C4-2B (cell line): ENCODE results near the gene SUV39H2.
"Not testable (repeated sequence)": the region's sequence is repeated elsewhere in the genome, so short reads cannot be mapped to it uniquely, and the experiment has no call there.

Experiments used
- H3K27ac ChIP-seq: fragments of 450-650 bp; 2 replicates; pipeline ENCODE4 v1.5.1; 2017
- CTCF ChIP-seq: fragments of 450-650 bp; conservative IDR thresholded peaks from 2 replicates; pipeline ENCODE4 v1.5.1; 2017; ENCODE audit warnings: mild to moderate bottlenecking
- ZFX ChIP-seq: fragments of 450-650 bp; IDR thresholded peaks from 2 replicates; pipeline ENCODE4 v1.6.1; 2017

Gene SUV39H2

GRCh38 chr10:14859043-14859442, 19.6 kb upstream of the SUV39H2 start:
- TF ChIP-seq CTCF (no peak), ZFX (no peak)
- peak overlapping the region; percentile 50 for H3K27ac ChIP-seq

- no peak for TF ChIP-seq CTCF
- TF ChIP-seq ZFX, result no peak
- no peak overlapping the region for H3K27ac ChIP-seq
Observed at GRCh38 chr10:14859775-14860174, 18.9 kb upstream of the SUV39H2 start.

GRCh38 chr10:14860791-14861190, 17.9 kb upstream of the SUV39H2 start:
- no peak for TF ChIP-seq ZFX
- no peak for TF ChIP-seq CTCF
- peak overlapping the region; percentile 84 for H3K27ac ChIP-seq

- H3K27ac ChIP-seq, result not testable (repeated sequence)
Observed at GRCh38 chr10:14864466-14864865, 14.2 kb upstream of the SUV39H2 start.

- not testable (repeated sequence) for H3K27ac ChIP-seq
Observed at GRCh38 chr10:14864871-14865270, 13.8 kb upstream of the SUV39H2 start.

GRCh38 chr10:14873090-14873760, 5.4 kb upstream of the SUV39H2 start:
- TF ChIP-seq CTCF, result no peak
- H3K27ac ChIP-seq, result no peak overlapping the region

- H3K27ac ChIP-seq, result no peak overlapping the region
- TF ChIP-seq ZFX, result no peak
- no peak for TF ChIP-seq CTCF
Observed at GRCh38 chr10:14875941-14876340, 2.7 kb upstream of the SUV39H2 start.

GRCh38 chr10:14876764-14877163, 1.9 kb upstream of the SUV39H2 start:
- H3K27ac ChIP-seq, result no peak overlapping the region
- TF ChIP-seq ZFX (no peak), CTCF (no peak)
